Measurements from ENCODE around the gene SIGMAR1.

- TF ChIP-seq CTCF (conservative IDR thresholded peaks at IDR 0.05) (no peak), ZFX (IDR thresholded peaks at IDR 0.05) (no peak)
Measured at GRCh38 chr9:34658461-34658860, 20.9 kb upstream of the SIGMAR1 start.

Measured in C4-2B (cell line).